CD4-positive, alpha-beta T cell treated with Interleukin-15 for 4 hours (primary cell): ENCODE data around the gene KRT37.

ENCODE experiments used
- DNase-seq: peaks from one replicate; pipeline ENCODE4 v3.0.0-alpha.2; 2020; ENCODE audit warnings: low spot score

KRT37 gene

DNA sequence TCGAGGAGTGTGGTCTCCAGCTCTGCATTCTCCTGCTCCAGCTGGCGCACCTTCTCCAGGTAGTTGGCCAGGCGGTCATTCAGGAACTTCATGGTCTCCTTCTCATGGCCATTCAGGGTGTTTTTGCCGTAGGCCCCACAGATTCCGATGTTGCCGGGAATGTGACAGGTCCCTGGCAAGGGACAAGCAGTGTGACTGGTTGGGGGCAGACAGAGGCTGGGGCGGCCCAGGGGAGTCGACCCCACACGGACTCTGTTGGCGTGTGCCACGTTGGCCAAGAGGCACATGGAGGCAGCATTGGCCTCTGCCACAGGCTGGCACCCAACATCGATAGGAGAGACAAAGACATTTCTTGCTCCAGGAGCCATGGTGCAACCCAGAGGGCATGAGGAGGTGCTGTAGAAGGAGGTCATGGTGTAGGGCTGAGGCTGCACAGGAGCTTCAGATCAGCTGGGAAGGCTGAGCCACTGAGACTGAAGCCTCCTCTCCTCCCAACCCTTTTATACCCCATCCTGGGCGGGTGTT is at the start of gene KRT37:
KRT37 (minus strand) TSS at position 475 of the 525 bp plus-strand sequence; CDS start at position 413, 62 bp downstream.
- no peak for DNase-seq

DNA sequence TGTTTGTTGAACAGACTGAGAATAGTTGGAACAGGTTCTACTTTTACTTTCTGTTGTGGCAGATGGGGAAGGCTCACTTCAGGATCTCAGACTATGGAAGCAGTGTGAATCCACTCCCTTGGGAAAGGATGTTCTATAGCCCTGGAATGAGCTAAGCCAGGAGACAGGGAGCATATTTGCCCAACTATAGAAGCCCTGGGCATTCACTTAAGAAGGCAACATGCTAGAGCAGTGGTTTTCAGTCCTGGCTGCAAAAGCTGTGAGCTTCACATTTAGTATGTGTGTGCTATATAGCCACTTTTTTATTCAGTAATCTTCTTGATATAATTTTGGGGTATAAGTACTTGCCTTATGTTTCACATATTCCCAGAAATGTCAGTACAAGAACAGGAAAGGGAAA is 44.0 kb upstream of the KRT37 start:
- no peak for DNase-seq

DNA sequence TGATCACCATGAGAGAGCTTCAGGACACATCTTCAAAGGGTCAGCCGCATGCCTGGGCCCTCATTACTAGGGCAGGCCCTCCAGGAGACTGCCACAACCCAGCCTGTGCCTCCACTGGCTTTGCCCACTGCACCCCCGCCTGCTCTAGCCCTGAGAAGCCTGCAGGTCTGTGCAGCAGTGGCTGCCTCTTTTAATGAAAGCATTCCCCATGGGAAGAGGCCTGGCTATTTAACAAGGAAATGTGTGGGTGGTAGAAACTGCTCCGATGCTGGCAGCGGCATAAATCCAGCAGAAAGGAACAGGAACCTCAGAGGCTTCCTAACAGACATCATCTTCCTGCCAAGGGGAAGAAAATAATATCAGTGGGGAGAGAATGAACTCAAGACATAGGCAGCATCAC is 43.2 kb upstream of the KRT37 start:
- DNase-seq = no peak

DNA sequence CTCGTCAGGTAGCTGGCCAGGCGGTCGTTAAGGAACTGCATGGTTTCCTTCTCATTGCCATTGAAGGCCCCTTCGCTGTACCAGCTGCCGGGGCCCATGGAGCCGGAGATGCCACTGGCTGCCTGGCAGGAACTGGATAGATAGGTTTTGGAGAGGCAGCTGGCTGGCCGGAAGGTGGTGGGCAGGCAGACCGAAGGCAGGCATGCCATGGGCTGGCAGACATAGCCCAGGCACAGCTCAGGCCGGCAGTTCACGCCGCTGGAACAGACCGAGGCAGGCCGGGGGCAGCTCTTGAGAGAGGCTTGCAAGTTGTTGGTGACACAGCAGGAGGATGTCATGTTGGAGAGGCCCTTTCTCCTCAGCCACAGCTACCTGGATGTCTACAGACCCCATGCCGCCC is 42.6 kb upstream of the KRT37 start, which contains the start of gene KRT32:
KRT32 (minus strand) TSS at position 399 of the 400 bp plus-strand sequence; CDS start at position 338, 61 bp downstream.
- no peak for DNase-seq

DNA sequence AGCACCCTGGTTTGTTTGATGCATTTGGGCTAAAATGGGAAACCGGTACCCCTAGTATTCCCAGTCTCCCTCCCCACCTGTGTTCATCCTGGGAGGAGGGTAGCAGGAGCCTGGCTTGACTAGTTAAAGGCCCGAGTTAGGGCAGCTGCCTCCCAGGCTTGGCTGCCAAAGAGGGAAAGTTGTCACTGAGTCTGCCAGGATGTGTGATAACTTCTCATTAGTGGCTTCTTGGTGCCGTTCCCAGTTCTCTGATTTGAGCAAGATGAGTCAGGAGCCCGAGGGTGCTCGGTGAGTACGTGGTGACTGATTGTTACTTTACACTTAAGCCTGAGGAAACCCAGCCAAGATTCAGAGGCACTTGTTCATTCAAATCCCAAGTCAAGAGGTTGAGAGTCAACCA is 40.3 kb upstream of the KRT37 start:
- no peak for DNase-seq

DNA sequence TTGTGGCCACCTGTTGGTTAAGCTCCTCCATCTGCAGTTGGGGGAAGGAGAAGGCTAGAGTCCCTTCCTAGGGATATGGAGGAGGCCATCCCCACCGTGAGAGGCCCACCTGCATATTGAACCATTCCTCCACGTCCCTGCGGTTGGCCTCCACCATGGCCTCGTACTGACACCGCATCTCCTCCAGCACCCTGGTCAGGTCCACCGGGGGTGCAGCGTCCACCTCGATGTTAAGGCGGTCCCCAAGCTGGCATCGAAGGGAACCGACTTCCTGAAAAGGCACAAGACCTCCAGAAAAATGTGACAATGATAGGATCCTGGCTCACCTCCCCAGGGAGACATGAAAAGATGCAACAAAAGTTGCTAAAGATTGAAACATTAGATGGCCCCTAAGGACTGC is 39.8 kb upstream of the KRT37 start:
- no peak for DNase-seq

DNA sequence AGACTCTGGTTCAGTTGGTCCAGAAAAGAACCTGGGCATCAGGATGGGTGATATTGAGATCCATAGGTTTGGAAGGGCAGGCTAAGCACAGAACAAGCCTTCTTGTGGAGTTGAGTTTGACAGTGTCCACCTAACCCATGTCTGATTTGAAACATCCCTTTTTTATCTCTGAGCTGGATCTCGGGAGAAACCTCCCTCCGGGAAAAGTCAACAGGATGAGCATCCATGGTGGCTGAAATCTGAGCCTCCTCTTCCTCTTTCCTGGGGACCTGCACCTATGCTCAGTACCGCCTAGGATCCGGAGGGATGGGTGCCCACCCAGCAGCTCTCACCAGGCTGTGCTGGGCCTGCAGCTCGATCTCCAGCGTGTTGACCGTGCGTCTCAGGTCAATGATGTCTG is 39.4 kb upstream of the KRT37 start:
- no peak for DNase-seq

DNA sequence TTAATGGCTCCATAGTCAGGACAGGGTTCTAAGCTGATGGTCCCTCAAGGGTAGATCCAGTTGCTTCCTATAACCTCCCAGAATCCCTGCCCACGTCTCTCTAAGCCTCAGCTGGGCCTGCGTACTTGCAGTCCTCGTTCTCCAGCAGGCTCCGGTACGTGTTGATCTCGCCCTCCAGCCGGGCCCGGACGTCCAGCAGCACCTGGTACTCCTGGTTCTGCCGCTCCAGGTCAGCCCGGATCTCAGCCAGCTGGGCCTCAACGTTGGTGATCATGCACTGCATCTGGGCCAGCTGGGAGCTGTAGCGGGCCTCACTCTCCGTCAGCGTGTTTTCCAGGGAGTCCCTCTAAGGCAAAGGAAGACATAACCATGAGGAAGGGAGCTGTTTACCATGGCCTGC is 38.3 kb upstream of the KRT37 start:
- no peak for DNase-seq

DNA sequence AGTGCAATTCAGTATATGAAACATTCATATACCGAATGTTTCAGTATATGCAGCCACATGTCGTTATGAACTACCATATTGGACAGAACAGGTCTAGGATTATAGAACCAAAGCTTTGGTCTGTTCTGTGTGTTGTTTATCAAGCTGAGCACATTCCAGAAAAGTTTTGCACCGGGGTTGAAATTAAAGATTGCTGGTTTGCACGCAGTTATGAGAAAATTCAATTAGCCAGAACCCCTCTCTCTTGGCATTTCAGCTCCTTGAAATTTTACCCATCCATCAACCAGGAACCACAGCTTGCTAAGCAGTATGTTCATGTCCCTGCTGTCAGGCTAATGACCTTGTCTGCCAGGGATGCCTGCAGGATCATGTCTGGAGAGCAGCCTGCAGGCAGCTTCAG is 33.3 kb upstream of the KRT37 start:
- no peak for DNase-seq

DNA sequence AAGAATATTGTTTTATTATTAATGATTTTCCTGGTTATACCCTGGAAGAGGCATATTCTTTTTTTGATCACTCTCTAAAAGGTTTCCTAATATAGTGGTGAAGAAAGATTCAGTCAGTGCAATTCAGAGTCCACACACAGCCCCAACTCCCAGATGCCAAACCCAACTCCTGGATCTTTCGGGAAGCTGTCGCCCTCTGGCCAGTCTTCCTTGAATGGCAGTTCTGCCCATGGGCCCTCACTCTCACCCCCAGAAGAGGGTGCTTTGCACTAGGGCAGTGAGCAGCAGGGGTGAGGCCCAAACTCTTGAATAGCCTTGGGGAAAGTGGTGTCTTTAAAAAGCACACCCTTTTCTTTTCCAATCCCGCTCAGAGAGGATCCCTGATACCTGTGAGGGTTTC is 31.8 kb upstream of the KRT37 start:
- no peak for DNase-seq

DNA sequence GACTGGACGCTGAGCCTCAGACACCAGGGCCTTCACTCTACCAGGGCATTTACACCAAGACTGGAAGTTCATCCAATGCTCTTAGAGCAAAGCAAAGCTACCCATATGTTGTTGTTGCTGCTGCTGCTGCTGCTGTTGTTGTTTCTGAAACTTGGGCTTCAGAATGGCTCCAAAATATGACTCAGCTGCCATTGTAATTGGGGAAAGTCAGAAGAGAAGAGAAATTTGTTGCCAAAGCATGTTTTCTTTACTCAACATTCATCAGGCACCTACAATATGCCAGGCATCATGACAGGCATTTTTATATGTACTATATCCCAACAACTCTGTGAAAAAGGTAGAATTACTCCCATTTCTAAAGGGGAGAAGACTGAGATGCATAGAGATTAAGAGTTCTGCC is 30.9 kb upstream of the KRT37 start:
- DNase-seq = no peak

DNA sequence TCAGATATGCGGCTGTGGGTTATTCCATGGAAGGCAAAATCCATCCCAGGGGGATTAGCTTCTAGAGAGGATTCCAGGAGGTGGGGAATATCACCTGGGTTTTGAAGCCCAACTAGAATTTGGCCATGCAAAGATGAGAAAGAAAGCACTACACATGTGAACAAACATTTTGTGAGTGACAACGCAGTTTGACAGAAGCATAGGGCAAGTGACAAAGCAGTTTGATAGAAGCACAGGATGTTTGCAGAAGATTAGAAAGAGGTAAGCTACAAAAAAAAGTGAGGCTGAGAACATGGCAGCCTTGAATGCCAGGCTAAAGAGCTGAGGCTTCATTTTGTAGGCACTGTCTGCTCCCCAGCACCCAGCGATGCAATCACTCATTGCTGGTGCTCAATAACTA is 28.7 kb upstream of the KRT37 start:
- no peak for DNase-seq

DNA sequence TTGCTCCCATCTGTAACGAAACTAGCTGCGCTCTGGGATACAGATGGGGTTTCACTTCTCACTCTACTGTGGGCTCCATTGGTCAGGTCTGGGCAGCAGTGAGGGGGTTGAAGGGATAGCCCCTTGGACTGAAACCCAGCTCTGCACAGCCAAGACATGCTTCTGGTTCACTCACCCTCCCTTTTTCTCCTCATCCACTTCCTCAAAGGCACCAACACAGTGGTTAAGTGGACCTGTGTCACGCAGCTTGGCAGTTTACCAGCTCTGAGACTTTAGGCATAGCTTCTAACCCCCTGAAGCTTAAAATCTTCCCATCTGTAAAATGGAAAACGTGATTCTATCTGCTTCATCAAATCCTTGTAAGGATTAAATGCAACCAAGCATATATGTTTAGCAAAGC is 27.9 kb upstream of the KRT37 start:
- DNase-seq = no peak

DNA sequence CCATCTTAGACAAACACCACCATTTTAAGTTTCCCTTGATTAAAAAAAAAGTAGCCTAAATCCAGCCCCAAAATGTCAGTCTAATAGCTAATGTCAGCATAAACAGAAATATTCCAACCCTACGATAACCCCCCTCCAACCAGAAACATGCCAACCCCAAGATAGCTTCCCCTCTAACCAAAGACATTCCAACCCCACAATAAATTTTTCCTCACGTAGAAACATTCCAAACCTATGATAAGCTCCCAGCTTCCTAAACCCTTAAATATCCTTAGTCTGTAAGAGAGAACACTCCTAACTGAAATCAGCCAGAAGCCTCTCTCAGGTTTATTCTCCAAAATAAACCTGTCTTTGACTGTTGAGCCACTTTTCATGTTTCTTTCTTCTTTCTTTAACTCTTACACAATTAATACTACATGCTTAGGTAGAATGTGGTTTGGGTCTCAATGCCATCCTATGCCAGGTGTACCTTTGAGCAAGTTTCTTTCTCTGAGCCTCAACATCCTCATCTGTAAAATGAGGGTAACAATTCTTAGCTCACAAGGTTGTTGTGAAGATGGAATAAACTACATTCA is 26.9 kb upstream of the KRT37 start:
- no peak for DNase-seq

DNA sequence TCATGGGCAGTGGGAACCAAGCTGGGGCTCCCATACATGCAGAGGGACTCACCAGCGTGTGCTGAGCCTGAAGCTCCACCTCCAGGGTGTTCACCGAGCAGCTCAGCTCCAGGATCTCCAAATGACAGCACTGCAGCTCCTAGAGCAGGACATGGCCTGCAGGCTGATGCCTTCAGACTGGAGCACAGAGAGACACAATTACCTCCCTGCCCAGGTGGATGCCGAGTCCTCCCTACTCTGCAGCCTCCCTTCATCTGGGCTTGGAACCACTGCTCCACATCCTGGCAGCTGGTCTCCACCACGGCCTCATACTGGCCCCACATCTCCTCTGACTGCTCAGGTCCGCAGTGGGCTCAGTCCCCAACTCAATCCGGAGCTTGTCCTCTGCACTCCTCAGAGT is 24.6 kb upstream of the KRT37 start:
- DNase-seq = no peak

DNA sequence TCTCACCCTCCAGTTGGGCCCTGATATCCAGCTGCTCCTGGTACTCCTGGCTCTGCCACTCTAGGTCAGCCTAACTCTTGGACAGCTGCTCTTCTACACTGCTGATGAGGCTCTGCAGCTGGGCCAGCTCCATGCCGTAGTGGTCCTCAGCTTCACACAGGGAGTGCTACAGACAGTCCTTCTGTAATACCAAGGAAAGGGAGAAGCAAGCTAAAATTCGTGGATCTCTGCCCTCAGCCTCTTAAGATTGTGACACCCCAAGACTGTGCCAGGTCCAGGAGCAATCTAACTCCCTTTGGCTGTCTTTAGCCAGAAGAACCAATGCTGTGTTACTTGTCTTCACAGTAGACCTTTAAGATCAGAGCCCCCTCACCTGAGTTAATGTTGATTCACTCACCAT is 24.1 kb upstream of the KRT37 start:
- DNase-seq = no peak

DNA sequence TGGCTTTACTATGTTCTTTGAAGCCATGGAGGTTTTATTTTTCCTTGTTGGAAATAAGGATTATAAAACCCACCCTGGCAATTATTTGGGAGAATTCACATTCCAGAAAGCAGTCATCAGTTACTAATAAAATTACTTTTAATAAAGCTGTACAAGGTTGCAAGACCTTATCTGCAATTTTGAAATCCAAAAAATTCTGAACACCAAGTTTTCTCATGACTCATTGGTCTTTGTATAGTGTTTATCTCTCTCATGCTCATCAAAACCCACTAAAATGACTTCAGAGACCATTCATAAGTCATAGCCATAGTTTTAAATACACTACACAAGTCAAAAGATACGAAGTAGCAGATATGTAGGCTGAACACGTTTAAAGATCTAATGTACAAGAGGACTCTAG is 22.4 kb upstream of the KRT37 start:
- no peak for DNase-seq

DNA sequence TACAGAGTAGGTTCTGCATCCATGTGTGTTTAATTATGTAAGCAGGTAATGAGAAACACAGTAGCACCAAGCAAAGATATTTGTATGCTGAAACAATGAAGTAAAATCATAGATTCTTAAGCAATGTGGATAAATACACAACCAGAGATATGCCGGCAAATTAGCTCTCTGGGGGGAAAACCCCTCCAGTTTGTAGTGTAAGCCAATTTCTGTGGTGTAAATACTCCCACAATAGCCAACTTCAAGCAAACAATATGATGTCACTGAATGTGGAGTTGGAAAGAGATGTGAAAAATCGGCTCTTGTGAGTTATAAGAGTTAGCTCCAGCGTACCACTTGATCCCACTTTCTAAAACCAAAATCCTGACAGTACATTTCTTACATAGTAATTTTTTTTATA is 20.3 kb upstream of the KRT37 start:
- no peak for DNase-seq

DNA sequence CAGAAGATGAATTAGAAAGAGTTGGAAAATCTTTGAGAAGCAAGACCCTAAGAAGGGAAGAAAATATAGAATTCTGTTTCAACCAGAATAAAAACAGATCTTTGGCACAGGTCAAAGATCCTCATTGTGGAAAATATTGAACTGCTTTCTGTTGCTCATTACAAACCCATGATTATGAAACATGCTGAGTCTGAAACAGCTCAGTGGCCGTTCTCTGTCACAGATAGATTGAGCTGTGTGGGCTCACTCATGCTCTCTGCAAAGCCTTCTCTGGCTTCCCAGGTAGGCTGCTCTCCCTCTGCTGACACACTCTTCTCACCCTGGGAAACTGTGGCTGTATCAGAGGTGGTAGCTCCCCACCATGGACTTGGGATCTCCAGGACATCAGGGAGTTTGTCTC is 19.8 kb upstream of the KRT37 start:
- no peak for DNase-seq

DNA sequence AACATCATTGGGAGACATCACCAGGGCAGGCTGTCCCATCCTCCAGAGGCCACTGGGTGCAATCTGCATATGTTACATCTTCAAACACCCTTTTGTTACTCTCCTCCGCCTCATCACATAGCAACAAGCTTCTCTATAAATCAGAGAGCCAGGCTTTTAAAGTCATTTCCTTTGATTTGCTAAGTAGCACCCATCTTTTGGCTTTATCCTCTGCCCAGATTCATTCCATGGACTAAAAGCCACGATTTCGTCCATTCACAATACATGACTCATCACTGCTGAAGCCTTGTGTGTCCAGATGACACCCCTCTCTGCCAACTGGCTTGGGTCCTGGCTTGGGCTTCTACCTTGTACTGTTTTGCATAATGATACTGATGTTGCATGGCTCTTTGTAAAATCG is 18.4 kb upstream of the KRT37 start:
- no peak for DNase-seq

DNA sequence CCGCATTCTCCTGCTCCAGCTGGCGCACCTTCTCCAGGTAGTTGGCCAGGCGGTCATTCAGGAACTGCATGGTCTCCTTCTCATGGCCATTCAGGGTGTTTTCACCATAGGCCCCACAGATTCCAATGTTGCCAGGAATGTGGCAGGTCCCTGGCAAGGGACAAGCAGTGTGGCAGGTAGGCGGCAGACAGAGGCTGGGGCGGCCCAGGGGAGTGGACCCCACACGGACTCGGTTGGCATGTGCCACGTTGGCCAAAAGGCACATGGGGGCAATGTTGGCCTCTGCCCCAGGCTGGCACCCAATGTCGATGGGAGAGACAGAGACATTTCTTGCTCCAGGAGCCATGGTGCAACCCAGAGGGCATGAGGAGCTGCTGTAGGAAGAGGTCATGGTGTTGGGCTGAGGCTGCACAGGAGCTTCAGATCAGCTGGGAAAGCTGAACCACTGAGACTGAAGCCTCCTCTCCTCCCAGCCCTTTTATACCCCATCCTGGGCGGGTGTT is 16.2 kb upstream of the KRT37 start, which contains the start of gene KRT38:
KRT38 (minus strand) TSS at position 453 of the 503 bp plus-strand sequence; CDS start at position 391, 62 bp downstream.
- no peak for DNase-seq

DNA sequence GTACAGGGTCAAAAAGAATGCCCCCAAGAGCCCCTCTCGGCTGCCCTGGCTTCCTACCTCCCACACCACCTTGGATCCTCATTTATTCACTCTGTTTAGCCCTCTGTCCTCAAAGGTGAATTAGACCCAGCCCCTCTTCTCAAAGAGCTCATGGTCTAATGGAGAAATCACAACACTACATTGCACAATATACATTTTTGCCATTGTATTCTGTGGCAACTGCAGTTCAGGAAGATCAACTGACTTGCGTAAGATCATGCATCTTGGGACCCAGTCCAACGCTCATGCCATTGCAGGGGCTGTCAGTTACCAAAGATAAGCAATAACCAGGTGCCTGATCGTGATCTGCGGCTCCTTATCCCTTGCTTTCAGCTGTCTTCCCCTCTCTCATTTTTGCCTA is 15.0 kb upstream of the KRT37 start:
- DNase-seq = no peak

DNA sequence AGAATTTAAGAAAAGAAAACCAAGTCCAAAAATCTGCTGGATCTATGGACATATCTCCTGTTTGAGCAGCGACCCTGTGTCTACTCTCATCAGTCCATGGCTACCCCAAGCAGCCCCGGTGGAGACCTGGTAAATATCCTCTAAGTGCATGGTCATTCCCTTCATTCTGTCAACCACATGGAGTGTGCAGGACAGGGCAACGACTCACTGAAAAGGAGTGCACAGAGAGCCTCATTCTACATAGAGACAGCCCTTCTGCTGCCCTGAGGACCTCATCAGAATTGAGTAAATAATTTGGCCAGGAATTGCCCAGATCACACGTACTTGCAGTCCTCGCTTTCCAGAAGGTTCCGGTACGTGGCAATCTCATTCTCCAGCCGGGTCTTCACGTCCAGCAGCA is 13.4 kb upstream of the KRT37 start:
- DNase-seq = no peak

DNA sequence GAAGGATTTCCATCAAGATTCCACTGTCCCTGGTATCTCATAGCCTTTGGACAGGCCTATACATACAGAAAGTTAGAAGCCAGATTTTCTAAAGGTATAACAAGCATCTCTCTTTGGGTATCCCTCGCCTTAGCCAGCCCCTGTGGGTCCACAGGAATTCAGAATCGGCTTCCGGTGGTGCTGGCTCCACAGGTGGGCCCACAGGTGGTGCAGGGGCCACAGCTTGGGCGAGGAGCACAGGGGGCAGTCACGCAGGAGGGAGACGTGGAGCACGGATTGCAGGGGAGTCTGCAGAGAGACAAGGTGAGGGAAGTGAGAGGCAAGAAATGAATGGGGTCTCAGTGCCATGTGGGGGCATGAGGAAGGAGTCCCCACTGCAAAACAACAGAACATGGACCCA is 12.9 kb upstream of the KRT37 start:
- no peak for DNase-seq
